Measurements from ENCODE around the gene KRTAP2-2. TPM values are rescaled to one million over a fixed set of nuclear protein-coding genes. Genes with fewer than 3 reads are reported as not detected.
"Not testable (repeated sequence)": the region's sequence is repeated elsewhere in the genome, so short reads cannot be mapped to it uniquely, and the experiment has no call there.

Gene KRTAP2-2
- total RNA-seq (2021), result not detected in 3 replicates
- not detected for Bru-seq, nascent RNA
- long read RNA-seq, experiment 1, result 0 reads
- long read RNA-seq, experiment 2, result 0 reads
- long read RNA-seq, experiment 3, result 0 reads

- H3K27me3 Mint-ChIP-seq (ENCODE audit: low read depth); H3K9me3 Mint-ChIP-seq; DNase-seq (ENCODE audit: low spot score); CTCF ChIA-PET; H3K4me3 Mint-ChIP-seq; H3K27ac Mint-ChIP-seq; H3K36me3 Mint-ChIP-seq; ATAC-seq; POLR2A ChIA-PET: not testable (repeated sequence)
- peaks cover 20% of the 10 kb centered on the region for H3K4me1 Mint-ChIP-seq
These were observed at the start of gene KRTAP2-2 for GRCh38 chr17:41055130-41055529. Gene KRTAP2-2, minus strand, starts transcription at chr17:41055230. Its CDS starts 19 bp downstream, at chr17:41055211.

GRCh38 chr17:41104386-41105038, 49.5 kb upstream of the KRTAP2-2 start:
- Mint-ChIP-seq H3K9me3 (peaks cover 14% of the 10 kb centered on the region), H3K4me1 (peaks cover 64% of the 10 kb centered on the region), H3K36me3 (peaks cover 11% of the 10 kb centered on the region)
- DNase-seq (ENCODE audit: low spot score); H3K27ac Mint-ChIP-seq; H3K27me3 Mint-ChIP-seq (ENCODE audit: low read depth); POLR2A ChIA-PET; CTCF ChIA-PET; H3K4me3 Mint-ChIP-seq; ATAC-seq: not testable (repeated sequence)

GRCh38 chr17:41103896-41104295, 48.9 kb upstream of the KRTAP2-2 start:
- no peak for ATAC-seq
- CTCF ChIA-PET, result no interaction called here
- peaks cover 62% of the 10 kb centered on the region for H3K4me1 Mint-ChIP-seq
- peaks cover 6% of the 10 kb centered on the region for H3K36me3 Mint-ChIP-seq
- H3K4me3 Mint-ChIP-seq, result no peak overlapping the region
- DNase-seq (ENCODE audit: low spot score), result no peak
- peaks cover 10% of the 10 kb centered on the region for H3K9me3 Mint-ChIP-seq
- POLR2A ChIA-PET, result no interaction called here
- H3K27ac Mint-ChIP-seq, result no peak overlapping the region
- H3K27me3 Mint-ChIP-seq (ENCODE audit: low read depth), result no peaks in the 10 kb centered on the region
- TF ChIP-seq USF1 (CRISPR knock-in tag; IDR thresholded peaks at IDR 0.05) (no peak), ETV6 (CRISPR knock-in tag; IDR thresholded peaks at IDR 0.05) (no peak), OVOL2 (CRISPR knock-in tag; IDR thresholded peaks at IDR 0.05; ENCODE audit: borderline replicate concordance) (no peak), ZNF263 (CRISPR knock-in tag; IDR thresholded peaks at IDR 0.05; ENCODE audit: low read depth) (no peak), ZBTB43 (CRISPR knock-in tag; IDR thresholded peaks at IDR 0.05) (no peak), AFF4 (CRISPR knock-in tag; IDR thresholded peaks at IDR 0.05; ENCODE audit: borderline replicate concordance) (no peak), USF2 (CRISPR knock-in tag; IDR thresholded peaks at IDR 0.05) (no peak), ERG (CRISPR knock-in tag; IDR thresholded peaks at IDR 0.05) (no peak), MAX (CRISPR knock-in tag; IDR thresholded peaks at IDR 0.05) (no peak), E2F5 (CRISPR knock-in tag; IDR thresholded peaks at IDR 0.05) (no peak), JUN (CRISPR knock-in tag; IDR thresholded peaks at IDR 0.05) (no peak), CDX4 (CRISPR knock-in tag; IDR thresholded peaks at IDR 0.05; ENCODE audit: borderline replicate concordance) (no peak), ESRRA (CRISPR knock-in tag; IDR thresholded peaks at IDR 0.05; ENCODE audit: borderline replicate concordance) (no peak), ATF2 (CRISPR knock-in tag; IDR thresholded peaks at IDR 0.05; ENCODE audit: borderline replicate concordance, low read depth) (no peak), FOXP1 (CRISPR knock-in tag; IDR thresholded peaks at IDR 0.05; ENCODE audit: borderline replicate concordance) (no peak), ATF1 (CRISPR knock-in tag; IDR thresholded peaks at IDR 0.05) (no peak)
